ENCODE results near the gene SPRED2. TPM values are rescaled to one million over a fixed set of nuclear protein-coding genes. Genes with fewer than 3 reads are reported as not detected.
A peak's percentile ranks its signal among the peaks of the same experiment; 100 is the strongest.

The SPRED2 gene, protein sequence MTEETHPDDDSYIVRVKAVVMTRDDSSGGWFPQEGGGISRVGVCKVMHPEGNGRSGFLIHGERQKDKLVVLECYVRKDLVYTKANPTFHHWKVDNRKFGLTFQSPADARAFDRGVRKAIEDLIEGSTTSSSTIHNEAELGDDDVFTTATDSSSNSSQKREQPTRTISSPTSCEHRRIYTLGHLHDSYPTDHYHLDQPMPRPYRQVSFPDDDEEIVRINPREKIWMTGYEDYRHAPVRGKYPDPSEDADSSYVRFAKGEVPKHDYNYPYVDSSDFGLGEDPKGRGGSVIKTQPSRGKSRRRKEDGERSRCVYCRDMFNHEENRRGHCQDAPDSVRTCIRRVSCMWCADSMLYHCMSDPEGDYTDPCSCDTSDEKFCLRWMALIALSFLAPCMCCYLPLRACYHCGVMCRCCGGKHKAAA
- total RNA-seq: 7.9 and 8.4 TPM in 2 replicates

GRCh38 chr2:65432227-65433190, at the start of gene SPRED2:
TSS of gene SPRED2 (minus strand) at chr2:65432599. CDS start at chr2:65431987, 612 bp downstream.
- DNase-seq (ENCODE audit: low spot score): peak; percentile 73
- Mint-ChIP-seq H3K27me3 (ENCODE audit: low read depth) (peaks cover 46% of the 10 kb centered on the region), H3K9me3 (no peaks in the 10 kb centered on the region), H3K36me3 (ENCODE audit: low read depth) (no peaks in the 10 kb centered on the region), H3K4me1 (ENCODE audit: low read depth) (peaks cover 19% of the 10 kb centered on the region), H3K4me3 (ENCODE audit: low read depth) (peak within 1 kb of the TSS; percentile 87), H3K27ac (peak within 1 kb of the TSS; percentile 76)
- intact Hi-C loops (cut with micrococcal nuclease): loop anchor here (5.0 to 10.0 kb wide), 3 partner anchors 168 to 448 kb away; partner anchors contain the start of genes CEP68 and SLC1A4

GRCh38 chr2:65481961-65482360, 49.6 kb upstream of the SPRED2 start:
- Mint-ChIP-seq H3K36me3 (ENCODE audit: low read depth) (no peaks in the 10 kb centered on the region), H3K27ac (no peak overlapping the region), H3K9me3 (no peaks in the 10 kb centered on the region), H3K27me3 (ENCODE audit: low read depth) (peaks cover 4% of the 10 kb centered on the region), H3K4me1 (ENCODE audit: low read depth) (peaks cover 3% of the 10 kb centered on the region), H3K4me3 (ENCODE audit: low read depth) (no peak overlapping the region)
- no peak for DNase-seq (ENCODE audit: low spot score)
- intact Hi-C loops (cut with micrococcal nuclease): no loop called here

DNA sequence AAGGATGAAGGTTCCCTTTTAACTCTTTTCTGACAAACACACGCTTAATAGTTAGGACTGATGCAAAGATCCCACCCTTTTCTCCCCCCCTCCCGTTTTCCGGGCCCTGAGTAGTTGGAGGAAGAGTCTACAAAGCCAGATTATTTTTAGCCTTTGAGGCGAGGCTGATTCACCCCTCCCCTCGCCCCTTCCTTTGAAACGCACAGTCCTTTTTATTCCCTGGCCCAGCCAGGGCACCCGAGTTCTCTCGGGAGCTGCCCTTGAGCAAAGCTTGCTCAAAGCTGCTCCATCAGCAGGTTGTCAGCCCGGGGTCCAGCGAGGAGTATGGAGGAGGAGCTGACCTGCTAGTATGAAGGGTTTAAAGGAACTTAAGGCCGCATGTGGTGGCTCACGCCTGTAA, 47.1 kb upstream of the SPRED2 start:
- DNase-seq (ENCODE audit: low spot score): no peak
- Mint-ChIP-seq H3K4me3 (ENCODE audit: low read depth) (no peak overlapping the region), H3K27me3 (ENCODE audit: low read depth) (peaks cover 4% of the 10 kb centered on the region), H3K9me3 (no peaks in the 10 kb centered on the region), H3K36me3 (ENCODE audit: low read depth) (no peaks in the 10 kb centered on the region), H3K27ac (no peak overlapping the region), H3K4me1 (ENCODE audit: low read depth) (peaks cover 3% of the 10 kb centered on the region)
- intact Hi-C loops (cut with micrococcal nuclease): no loop called here

DNA sequence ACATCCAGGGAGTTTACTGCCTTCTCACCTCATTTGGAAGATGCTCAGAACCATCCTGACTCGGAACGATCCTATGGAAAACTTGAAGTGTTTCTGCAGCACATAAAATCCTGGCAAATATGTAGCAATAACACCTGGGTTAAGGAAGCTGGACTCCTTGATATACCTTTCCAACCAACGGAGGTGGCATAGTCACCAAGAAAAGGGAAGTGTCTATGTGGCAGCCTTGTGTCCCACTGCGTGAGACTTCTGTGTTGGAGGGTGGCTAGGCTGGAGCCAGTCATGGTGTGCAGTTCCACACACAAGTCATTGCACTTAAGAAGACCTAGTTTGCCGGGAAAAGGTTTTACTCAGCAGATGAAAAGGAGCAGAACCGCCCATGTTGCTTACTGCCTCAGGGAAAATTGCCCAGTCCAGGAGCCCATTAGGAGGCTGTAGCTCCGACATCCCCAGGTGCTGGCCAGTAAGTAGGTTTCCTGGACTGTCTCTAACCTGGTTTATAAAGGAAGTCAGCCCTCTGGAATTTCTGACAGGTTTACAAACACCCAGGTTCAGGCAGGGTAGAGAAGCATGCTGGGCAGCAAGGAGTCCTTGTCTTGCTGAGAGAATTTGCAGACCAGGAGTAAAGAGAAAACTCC, 46.2 kb upstream of the SPRED2 start:
- H3K4me1 Mint-ChIP-seq (ENCODE audit: low read depth): peaks cover under 1% of the 10 kb centered on the region

DNA sequence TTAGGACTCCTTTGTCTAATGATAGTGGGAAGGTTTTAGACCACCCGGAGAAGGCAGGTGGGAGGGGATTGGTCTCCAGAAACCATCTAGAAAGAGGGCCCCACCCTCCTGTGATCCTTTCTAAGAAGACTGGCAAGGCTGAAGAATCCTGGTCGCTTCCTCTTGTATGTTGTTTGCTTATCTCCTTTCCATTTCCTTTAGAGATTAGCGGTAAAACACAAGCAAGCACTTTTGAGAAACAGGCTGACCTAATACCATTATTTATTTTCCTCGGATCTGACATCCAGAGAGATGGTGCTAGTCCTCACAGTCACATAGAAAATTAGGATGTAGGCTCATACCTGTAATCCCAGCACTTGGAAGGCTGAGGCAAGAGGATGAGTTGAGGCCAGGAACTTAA, 45.2 kb upstream of the SPRED2 start:
- Mint-ChIP-seq H3K27me3 (ENCODE audit: low read depth) (no peaks in the 10 kb centered on the region), H3K4me1 (ENCODE audit: low read depth) (no peaks in the 10 kb centered on the region), H3K9me3 (no peaks in the 10 kb centered on the region), H3K36me3 (ENCODE audit: low read depth) (no peaks in the 10 kb centered on the region), H3K4me3 (ENCODE audit: low read depth) (no peak overlapping the region), H3K27ac (no peak overlapping the region)
- intact Hi-C loops (cut with micrococcal nuclease): no loop called here
- DNase-seq (ENCODE audit: low spot score): no peak

More for the DNA sequence above, 46.2 kb upstream of the SPRED2 start:
- peaks cover 3% of the 10 kb centered on the region for H3K27me3 Mint-ChIP-seq (ENCODE audit: low read depth)
- H3K9me3 Mint-ChIP-seq: no peaks in the 10 kb centered on the region
- no peaks in the 10 kb centered on the region for H3K36me3 Mint-ChIP-seq (ENCODE audit: low read depth)
- intact Hi-C loops (cut with micrococcal nuclease): no loop called here
- H3K27ac Mint-ChIP-seq: no peak overlapping the region
- DNase-seq (ENCODE audit: low spot score): no peak
- H3K4me3 Mint-ChIP-seq (ENCODE audit: low read depth): no peak overlapping the region

DNA sequence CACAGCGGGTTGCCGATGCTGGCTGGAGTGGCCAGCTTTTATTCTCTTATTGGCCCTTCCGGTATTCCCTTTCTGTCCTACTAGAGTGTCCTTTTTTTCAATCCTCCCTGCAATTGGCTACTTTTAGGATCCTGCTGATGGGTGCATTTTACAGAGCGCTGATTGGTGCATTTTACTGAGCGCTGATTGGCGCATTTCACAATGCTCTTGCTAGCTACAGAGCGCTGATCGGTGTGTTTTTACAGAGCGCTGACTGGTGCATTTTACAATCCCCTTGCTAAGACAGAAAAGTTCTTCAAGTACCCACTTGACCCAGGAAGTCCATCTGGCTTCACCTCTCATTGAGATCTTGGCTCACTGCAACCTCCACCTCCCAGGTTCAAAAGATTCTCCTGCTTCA, 44.4 kb upstream of the SPRED2 start:
- no peaks in the 10 kb centered on the region for H3K4me1 Mint-ChIP-seq (ENCODE audit: low read depth)
- no peaks in the 10 kb centered on the region for H3K27me3 Mint-ChIP-seq (ENCODE audit: low read depth)
- no peak overlapping the region for H3K4me3 Mint-ChIP-seq (ENCODE audit: low read depth)
- no peaks in the 10 kb centered on the region for H3K36me3 Mint-ChIP-seq (ENCODE audit: low read depth)
- intact Hi-C loops (cut with micrococcal nuclease): no loop called here
- no peak for DNase-seq (ENCODE audit: low spot score)
- no peak overlapping the region for H3K27ac Mint-ChIP-seq
- H3K9me3 Mint-ChIP-seq: no peaks in the 10 kb centered on the region

- Mint-ChIP-seq H3K36me3 (ENCODE audit: low read depth) (no peaks in the 10 kb centered on the region), H3K27me3 (ENCODE audit: low read depth) (no peaks in the 10 kb centered on the region), H3K4me1 (ENCODE audit: low read depth) (no peaks in the 10 kb centered on the region), H3K9me3 (no peaks in the 10 kb centered on the region), H3K4me3 (ENCODE audit: low read depth) (no peak overlapping the region), H3K27ac (no peak overlapping the region)
- DNase-seq (ENCODE audit: low spot score): no peak
- intact Hi-C loops (cut with micrococcal nuclease): no loop called here
Observed at GRCh38 chr2:65475000-65475399, 42.6 kb upstream of the SPRED2 start.

GRCh38 chr2:65473045-65473444, 40.6 kb upstream of the SPRED2 start:
- no peak for DNase-seq (ENCODE audit: low spot score)
- intact Hi-C loops (cut with micrococcal nuclease): no loop called here
- no peak overlapping the region for H3K27ac Mint-ChIP-seq
- H3K4me1 Mint-ChIP-seq (ENCODE audit: low read depth): no peaks in the 10 kb centered on the region
- no peak overlapping the region for H3K4me3 Mint-ChIP-seq (ENCODE audit: low read depth)
- H3K36me3 Mint-ChIP-seq (ENCODE audit: low read depth): no peaks in the 10 kb centered on the region
- no peaks in the 10 kb centered on the region for H3K9me3 Mint-ChIP-seq
- peaks cover 2% of the 10 kb centered on the region for H3K27me3 Mint-ChIP-seq (ENCODE audit: low read depth)

GRCh38 chr2:65471409-65471808, 39.0 kb upstream of the SPRED2 start:
- Mint-ChIP-seq H3K27me3 (ENCODE audit: low read depth) (peaks cover 3% of the 10 kb centered on the region), H3K4me1 (ENCODE audit: low read depth) (no peaks in the 10 kb centered on the region), H3K4me3 (ENCODE audit: low read depth) (no peak overlapping the region), H3K36me3 (ENCODE audit: low read depth) (no peaks in the 10 kb centered on the region), H3K27ac (no peak overlapping the region), H3K9me3 (no peaks in the 10 kb centered on the region)
- no peak for DNase-seq (ENCODE audit: low spot score)
- intact Hi-C loops (cut with micrococcal nuclease): no loop called here

- DNase-seq (ENCODE audit: low spot score): no peak
- Mint-ChIP-seq H3K4me1 (ENCODE audit: low read depth) (no peaks in the 10 kb centered on the region), H3K36me3 (ENCODE audit: low read depth) (no peaks in the 10 kb centered on the region), H3K9me3 (no peaks in the 10 kb centered on the region), H3K4me3 (ENCODE audit: low read depth) (no peak overlapping the region), H3K27me3 (ENCODE audit: low read depth) (peaks cover 10% of the 10 kb centered on the region), H3K27ac (no peak overlapping the region)
- intact Hi-C loops (cut with micrococcal nuclease): no loop called here
Observed at GRCh38 chr2:65466551-65466950, 34.2 kb upstream of the SPRED2 start.

- DNase-seq (ENCODE audit: low spot score): no peak
- Mint-ChIP-seq H3K27me3 (ENCODE audit: low read depth) (peaks cover 15% of the 10 kb centered on the region), H3K4me1 (ENCODE audit: low read depth) (no peaks in the 10 kb centered on the region), H3K36me3 (ENCODE audit: low read depth) (no peaks in the 10 kb centered on the region), H3K4me3 (ENCODE audit: low read depth) (no peak overlapping the region), H3K27ac (no peak overlapping the region), H3K9me3 (no peaks in the 10 kb centered on the region)
- intact Hi-C loops (cut with micrococcal nuclease): no loop called here
Observed at GRCh38 chr2:65465857-65466256, 33.5 kb upstream of the SPRED2 start.

- DNase-seq (ENCODE audit: low spot score): no peak
Observed at GRCh38 chr2:65465124-65465523, 32.7 kb upstream of the SPRED2 start.

More at GRCh38 chr2:65465124-65465523, 32.7 kb upstream of the SPRED2 start:
- H3K27ac Mint-ChIP-seq: no peak overlapping the region
- no peaks in the 10 kb centered on the region for H3K9me3 Mint-ChIP-seq
- H3K27me3 Mint-ChIP-seq (ENCODE audit: low read depth): peaks cover 16% of the 10 kb centered on the region
- intact Hi-C loops (cut with micrococcal nuclease): no loop called here
- no peaks in the 10 kb centered on the region for H3K36me3 Mint-ChIP-seq (ENCODE audit: low read depth)
- H3K4me3 Mint-ChIP-seq (ENCODE audit: low read depth): no peak overlapping the region
- H3K4me1 Mint-ChIP-seq (ENCODE audit: low read depth): no peaks in the 10 kb centered on the region
